GM23248 (cell line): ENCODE results near the gene NTNG1. TPM values are rescaled to one million over a fixed set of nuclear protein-coding genes. Genes with fewer than 3 reads are reported as not detected.

ENCODE experiments used
- DNase-seq: peaks from one replicate; pipeline ENCODE4 v3.0.0-alpha.2; 2015
- H2AFZ ChIP-seq: fragments of 200-600 bp; sonication (generic); 2 replicates; pipeline ENCODE4 v1.6.1; 2016; ENCODE audit warnings: antibody characterized with exemption
- H3F3A ChIP-seq: fragments of 200-600 bp; sonication (generic); 2 replicates; pipeline ENCODE4 v1.6.1; 2016; ENCODE audit warnings: mild to moderate bottlenecking, antibody characterized with exemption, mixed run types; ENCODE audit not compliant: insufficient read depth
- H3K27ac ChIP-seq: fragments of 200-600 bp; sonication (generic); 2 replicates; pipeline ENCODE4 v1.5.1; 2016; ENCODE audit warnings: mild to moderate bottlenecking
- H3K27me3 ChIP-seq: fragments of 200-600 bp; sonication (generic); replicated peaks from 2 replicates; pipeline ENCODE4 v1.6.1; 2016; ENCODE audit warnings: mild to moderate bottlenecking; ENCODE audit not compliant: insufficient read depth
- H3K36me3 ChIP-seq: fragments of 200-600 bp; sonication (generic); 2 replicates; pipeline ENCODE4 v1.6.1; 2016; ENCODE audit warnings: low read depth, mild to moderate bottlenecking
- H3K4me1 ChIP-seq: fragments of 200-600 bp; sonication (generic); 2 replicates; pipeline ENCODE4 v1.6.1; 2016; ENCODE audit warnings: mild to moderate bottlenecking; ENCODE audit not compliant: insufficient read depth
- H3K4me2 ChIP-seq: fragments of 200-600 bp; sonication (generic); one replicate; pipeline ENCODE4 v1.6.1; 2016; ENCODE audit warnings: mild to moderate bottlenecking; ENCODE audit not compliant: unreplicated experiment
- H3K4me3 ChIP-seq: fragments of 200-600 bp; sonication (generic); 2 replicates; pipeline ENCODE4 v1.5.1; 2016; ENCODE audit warnings: mild to moderate bottlenecking
- H3K79me2 ChIP-seq: fragments of 200-600 bp; sonication (generic); 2 replicates; pipeline ENCODE4 v1.6.1; 2016; ENCODE audit warnings: mild to moderate bottlenecking; ENCODE audit not compliant: insufficient read depth
- H3K9ac ChIP-seq: fragments of 200-600 bp; sonication (generic); 2 replicates; pipeline ENCODE4 v1.6.1; 2016; ENCODE audit warnings: mild to moderate bottlenecking
- H3K9me2 ChIP-seq: fragments of 200-600 bp; sonication (generic); 2 replicates; pipeline ENCODE4 v1.6.1; 2016; ENCODE audit warnings: mixed run types, mild to moderate bottlenecking, moderate library complexity; ENCODE audit not compliant: insufficient read depth
- H3K9me3 ChIP-seq: fragments of 200-600 bp; sonication (generic); one replicate; pipeline ENCODE4 v1.6.1; 2017; ENCODE audit warnings: low read depth
- H4K20me1 ChIP-seq: fragments of 200-600 bp; sonication (generic); 2 replicates; pipeline ENCODE4 v1.6.0; 2016; ENCODE audit not compliant: insufficient read depth
- EZH2 ChIP-seq: fragments of 200-600 bp; sonication (generic); IDR thresholded peaks from 2 replicates; pipeline ENCODE4 v1.6.1; 2018; ENCODE audit warnings: antibody characterized with exemption, mild to moderate bottlenecking; ENCODE audit not compliant: insufficient read depth, poor library complexity, severe bottlenecking
- EZH2phosphoT487 ChIP-seq: fragments of 200-600 bp; sonication (generic); IDR thresholded peaks from 2 replicates; pipeline ENCODE4 v1.6.1; 2018; ENCODE audit warnings: antibody characterized with exemption, moderate library complexity, mild to moderate bottlenecking, low read depth; ENCODE audit not compliant: insufficient read depth
- WGBS, 2 experiments: methylation state at CpG; one replicate each; pipeline ENCODE4 v1.1.6; 2015 to 2017; ENCODE audit warnings: low lambda C conversion rate in 2 of 2, low coverage in 1 of 2; ENCODE audit errors: missing lambda C conversion rate in 2 of 2; 5-methylcytosine and 5-hydroxymethylcytosine counted together
- in situ Hi-C: fragments of 300-500 bp; cut with MboI; formaldehyde crosslinking; loops from 2 replicates; pipeline ENCODE4 v1.15.0; 2020
- polyA plus RNA-seq: library from polyadenylated mRNA; unstranded; fragments of >200 nt; fragmentation: Nextera tagmentation; extraction: Ambion mirVana; gene quantifications from 2 replicates; pipeline ENCODE4 v1.2.1, GENCODE V29; 2016
- total RNA-seq: library from RNA; depleted of rRNA; stranded (reverse); fragments of >200 nt; shearing (Covaris generic); gene quantifications from 2 replicates; pipeline ENCODE4 v1.2.3, GENCODE V29; 2014

NTNG1 gene
- total and polyA plus RNA-seq, 2 experiments from 2014 or later: 14.4 to 16.0 TPM

DNA sequence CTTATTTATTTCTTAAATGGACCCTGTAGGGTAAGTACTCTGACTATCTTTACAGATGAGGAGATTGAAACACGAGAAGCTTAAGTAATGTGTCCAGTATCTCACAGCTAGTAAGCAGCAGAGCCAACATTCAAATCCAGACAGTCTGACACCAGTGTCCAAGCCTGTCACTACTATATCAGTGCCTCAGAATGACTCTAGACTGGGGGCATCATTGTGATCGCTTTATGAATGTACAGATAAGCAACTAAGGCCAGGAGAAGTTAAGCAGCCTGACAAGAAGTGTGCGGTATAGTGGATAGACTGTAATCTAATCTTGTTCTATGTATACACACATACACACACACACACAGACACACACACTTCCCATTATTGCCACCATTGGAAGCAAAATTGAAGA lies 158.7 kb downstream of the NTNG1 start:
- H3K36me3 ChIP-seq: no peaks in the 10 kb centered on the region
- 77 to 86% methylated on average over 3 of the region's 3 CpGs for WGBS, 2 experiments
- no peak overlapping the region for H3K4me2 ChIP-seq
- TF ChIP-seq EZH2phosphoT487 (no peak), EZH2 (no peak)
- H3K9ac ChIP-seq: no peak overlapping the region
- H4K20me1 ChIP-seq: no peaks in the 10 kb centered on the region
- H3K27ac ChIP-seq: no peak overlapping the region
- no peak for DNase-seq
- H3K4me1 ChIP-seq: no peaks in the 10 kb centered on the region
- H3K4me3 ChIP-seq: no peak overlapping the region
- no peaks in the 10 kb centered on the region for H3K79me2 ChIP-seq
- no peaks in the 10 kb centered on the region for H3F3A ChIP-seq
- H3K9me2 ChIP-seq: no peaks in the 10 kb centered on the region
- no peak overlapping the region for H2AFZ ChIP-seq
- in situ Hi-C loops: no loop called here
- H3K27me3 ChIP-seq: no peaks in the 10 kb centered on the region
- no peaks in the 10 kb centered on the region for H3K9me3 ChIP-seq

DNA sequence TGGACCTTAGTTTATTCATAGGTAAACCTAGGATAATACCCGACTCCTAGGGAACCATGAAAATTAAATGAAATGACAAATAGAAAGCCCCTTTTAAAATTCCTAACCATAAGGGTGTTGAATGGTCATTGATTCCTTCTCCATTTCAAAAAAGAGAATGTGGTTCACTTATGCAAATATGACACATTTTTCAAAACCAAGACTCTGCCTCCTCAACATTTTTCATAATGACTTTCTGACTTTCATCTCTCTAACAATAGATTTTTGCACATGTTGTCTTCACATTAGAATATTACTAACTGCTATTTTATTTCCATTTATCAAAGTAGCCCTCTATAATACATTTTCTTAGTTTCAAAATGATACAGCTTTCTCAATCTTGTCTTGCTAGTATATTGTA lies 169.1 kb downstream of the NTNG1 start:
- Histone ChIP-seq H3K79me2 (no peaks in the 10 kb centered on the region), H3K27ac (no peak overlapping the region), H3K27me3 (no peaks in the 10 kb centered on the region), H3K4me1 (no peaks in the 10 kb centered on the region), H4K20me1 (no peaks in the 10 kb centered on the region), H3F3A (no peaks in the 10 kb centered on the region), H2AFZ (no peak overlapping the region), H3K9ac (no peak overlapping the region), H3K9me3 (no peaks in the 10 kb centered on the region), H3K36me3 (no peaks in the 10 kb centered on the region), H3K4me2 (no peak overlapping the region), H3K9me2 (no peaks in the 10 kb centered on the region), H3K4me3 (no peak overlapping the region)
- TF ChIP-seq EZH2phosphoT487 (no peak), EZH2 (no peak)
- in situ Hi-C loops: no loop called here
- DNase-seq: no peak
- 77 to 90% methylated on average over 1 of the region's 1 CpG for WGBS, 2 experiments

DNA sequence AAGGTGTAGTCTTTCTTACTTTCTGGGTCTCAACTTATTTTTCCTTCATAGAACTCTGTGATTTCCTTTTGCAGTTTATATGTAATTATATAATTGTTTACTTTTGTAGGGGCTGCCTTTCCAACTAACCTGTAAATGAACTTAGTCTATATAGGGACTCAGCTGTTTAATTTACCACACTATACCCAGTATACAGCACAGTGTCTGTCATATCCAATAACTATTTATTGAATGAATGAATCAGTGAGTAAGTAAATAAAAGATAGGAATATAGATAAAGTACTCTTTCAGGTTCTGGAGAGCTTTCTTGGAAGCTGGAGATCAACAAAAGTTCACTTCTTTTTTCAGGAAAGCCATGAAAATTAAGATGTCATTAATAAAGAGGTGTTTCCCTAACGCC lies 174.8 kb downstream of the NTNG1 start:
- Histone ChIP-seq H3K9ac (no peak overlapping the region), H3K27me3 (no peaks in the 10 kb centered on the region), H2AFZ (no peak overlapping the region), H3K9me2 (no peaks in the 10 kb centered on the region), H3K4me2 (no peak overlapping the region), H3K79me2 (no peaks in the 10 kb centered on the region), H4K20me1 (no peaks in the 10 kb centered on the region), H3F3A (no peaks in the 10 kb centered on the region), H3K27ac (no peak overlapping the region), H3K4me3 (no peak overlapping the region), H3K36me3 (no peaks in the 10 kb centered on the region), H3K9me3 (no peaks in the 10 kb centered on the region), H3K4me1 (no peaks in the 10 kb centered on the region)
- TF ChIP-seq EZH2 (no peak), EZH2phosphoT487 (no peak)
- DNase-seq: no peak
- 100% methylated on average over 1 of the region's 1 CpG for WGBS, 2 experiments
- in situ Hi-C loops: no loop called here

DNA sequence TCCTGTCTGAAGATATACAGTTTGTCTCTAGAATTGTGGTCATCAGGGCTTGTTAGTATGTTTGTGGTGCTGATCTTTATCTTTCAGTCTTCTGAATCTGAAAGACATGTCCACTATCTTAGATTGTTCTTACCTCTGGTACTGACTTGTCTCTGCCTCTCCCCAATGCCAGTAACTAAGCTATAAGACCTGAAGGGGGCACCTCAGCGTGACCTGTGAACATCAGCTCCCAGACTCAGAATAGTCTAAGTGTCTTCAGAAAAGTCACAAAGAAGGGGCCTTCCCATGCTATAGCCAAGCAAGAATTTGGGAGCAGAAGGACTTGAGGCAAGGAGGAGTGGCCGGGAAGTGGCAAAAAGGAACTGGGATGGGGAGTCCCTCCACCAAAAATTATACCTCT lies 178.1 kb downstream of the NTNG1 start:
- H3K9me3 ChIP-seq: no peaks in the 10 kb centered on the region
- DNase-seq: no peak
- H3K27ac ChIP-seq: no peak overlapping the region
- H3K9ac ChIP-seq: no peak overlapping the region
- H3K4me3 ChIP-seq: no peak overlapping the region
- H3K27me3 ChIP-seq: no peaks in the 10 kb centered on the region
- TF ChIP-seq EZH2phosphoT487 (no peak), EZH2 (no peak)
- H3K4me2 ChIP-seq: no peak overlapping the region
- no peaks in the 10 kb centered on the region for H3K79me2 ChIP-seq
- H4K20me1 ChIP-seq: no peaks in the 10 kb centered on the region
- no peaks in the 10 kb centered on the region for H3K9me2 ChIP-seq
- in situ Hi-C loops: no loop called here
- no peaks in the 10 kb centered on the region for H3K4me1 ChIP-seq
- 98 to 100% methylated on average over 2 of the region's 2 CpGs for WGBS, 2 experiments
- H3F3A ChIP-seq: no peaks in the 10 kb centered on the region
- no peaks in the 10 kb centered on the region for H3K36me3 ChIP-seq
- H2AFZ ChIP-seq: no peak overlapping the region

DNA sequence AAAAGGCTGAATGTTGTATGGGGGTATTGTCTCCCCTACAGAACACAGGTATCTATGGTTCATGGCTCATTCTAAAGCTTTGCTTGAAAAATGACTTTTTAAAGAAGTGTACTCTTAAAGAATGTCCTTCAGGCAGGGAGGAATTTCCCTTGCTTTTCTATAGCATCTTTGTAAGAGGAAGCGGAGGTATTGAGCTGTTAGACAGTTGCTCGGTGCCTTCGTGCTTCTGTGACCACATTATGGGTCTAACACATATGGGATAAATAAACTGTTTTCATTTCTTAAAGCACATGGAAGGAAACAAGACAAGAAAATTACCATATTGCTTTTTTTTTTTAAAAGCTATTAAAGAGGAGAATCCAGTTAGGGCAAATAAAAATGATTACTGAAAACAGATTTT lies 182.9 kb downstream of the NTNG1 start:
- 0 out of 2 replicates have a peak, but pooled peaks cover 12% of the 10 kb centered on the region for H3K4me1 ChIP-seq
- H3K27ac ChIP-seq: no peak overlapping the region
- no peak overlapping the region for H3K9ac ChIP-seq
- H3K9me3 ChIP-seq: no peaks in the 10 kb centered on the region
- H3K27me3 ChIP-seq: no peaks in the 10 kb centered on the region
- H3K9me2 ChIP-seq: no peaks in the 10 kb centered on the region
- no peaks in the 10 kb centered on the region for H3K36me3 ChIP-seq
- H3K79me2 ChIP-seq: 0 out of 2 replicates have a peak, but pooled peaks cover 5% of the 10 kb centered on the region
- no peak overlapping the region for H3K4me2 ChIP-seq
- in situ Hi-C loops: no loop called here
- no peak overlapping the region for H3K4me3 ChIP-seq
- H3F3A ChIP-seq: no peaks in the 10 kb centered on the region
- TF ChIP-seq EZH2 (no peak), EZH2phosphoT487 (no peak)
- no peaks in the 10 kb centered on the region for H4K20me1 ChIP-seq
- WGBS, 2 experiments: 50 to 55% methylated on average over 3 of the region's 3 CpGs
- no peak for DNase-seq
- no peak overlapping the region for H2AFZ ChIP-seq
